HepG2 (cell line): ENCODE data around the gene KIF27. TPM values are rescaled to one million over a fixed set of nuclear protein-coding genes. Genes with fewer than 3 reads are reported as not detected.

Experiments used
- ATAC-seq: fragments of 200-7000 bp; cut with Tn5 transposase; 3 replicates; pipeline ENCODE4 v1.9.1; 2020; ENCODE audit warnings: mild to moderate bottlenecking, moderate library complexity
- BruUV-seq: library from RNA; stranded (reverse); fragments of 400-500 nt; replicated peaks from 2 replicates; lab custom pipeline; 2021; lab: Mats Ljungman, UMichigan
- CTCF ChIA-PET: fragments of 300-600 bp; formaldehyde crosslinking; extraction: SDS; loops from one replicate; lab custom pipeline; 2021; ENCODE audit warnings: low total read pairs, inconsistent platforms, low intra/inter-chr PET ratio; lab: Yijun Ruan, JAX
- POLR2A ChIA-PET: fragments of 350-600 bp; sonication (Branson Sonifier 250); formaldehyde crosslinking; loops from one replicate; lab custom pipeline; 2020; ENCODE audit warnings: antibody characterized with exemption, inconsistent platforms; lab: Yijun Ruan, JAX
- DNase-seq: peaks from one replicate; pipeline ENCODE4 v3.0.0-alpha.2; 2015; ENCODE audit warnings: low spot score
- FAIRE-seq: peaks from 3 replicates; lab custom pipeline; 2011; peaks lifted over from hg19 to GRCh38; lab: Jason Lieb, UNC
- H2AFZ ChIP-seq: one replicate; pipeline ENCODE4 v1.6.1; 2011; ENCODE audit warnings: low read length, inconsistent platforms
- H3K27ac ChIP-seq: fragments of 300-600 bp; 3 replicates; pipeline ENCODE4 v1.8.0; 2011; ENCODE audit warnings: mixed run types, mild to moderate bottlenecking, mixed read lengths, low read length, inconsistent platforms; ENCODE audit not compliant: insufficient read depth; ENCODE audit errors: extremely low read length
- H3K27me3 ChIP-seq, 2 experiments: fragments of 200-600 bp in 1 of 2; 2 replicates in 1 of 2; 3 replicates in 1 of 2; pipeline versions ENCODE4 v1.6.0 to v1.8.0; 2011; ENCODE audit warnings: low read length in 2 of 2, mild to moderate bottlenecking in 2 of 2, moderate library complexity in 2 of 2, inconsistent platforms in 1 of 2; ENCODE audit not compliant: insufficient read depth in 2 of 2, control insufficient read depth in 1 of 2
- H3K36me3 ChIP-seq, 2 experiments: fragments of 200-600 bp in 1 of 2; replicated peaks in 1 of 2; 2 replicates in 1 of 2; 3 replicates in 1 of 2; pipeline versions ENCODE4 v1.5.1 to v1.8.0; 2011; ENCODE audit warnings: low read length in 2 of 2, inconsistent platforms in 1 of 2; ENCODE audit not compliant: insufficient read depth in 2 of 2, control insufficient read depth in 1 of 2
- H3K4me1 ChIP-seq: 2 replicates; pipeline ENCODE4 v1.5.1; 2012; ENCODE audit warnings: low read length, inconsistent platforms; ENCODE audit not compliant: insufficient read depth
- H3K4me2 ChIP-seq: 2 replicates; pipeline ENCODE4 v1.6.0; 2011; ENCODE audit warnings: low read depth, low read length, inconsistent platforms
- H3K4me3 ChIP-seq, 3 experiments: fragments of 200-600 bp in 1 of 3; sonication (generic), shearing (Covaris generic) in 1 of 3; replicated peaks in 1 of 3; 2 replicates each; pipeline ENCODE4 v1.5.1; 2011 to 2016; ENCODE audit warnings: low read length in 3 of 3, inconsistent platforms in 2 of 3, low read depth in 2 of 3, mild to moderate bottlenecking in 2 of 3, control low read depth in 1 of 3, mixed read lengths in 1 of 3; ENCODE audit not compliant: insufficient read depth in 1 of 3
- H3K79me2 ChIP-seq: one replicate; pipeline ENCODE4 v1.6.1; 2011; ENCODE audit warnings: low read length, inconsistent platforms; ENCODE audit not compliant: insufficient read depth
- H3K9ac ChIP-seq: 2 replicates; pipeline ENCODE4 v1.6.0; 2011; ENCODE audit warnings: mild to moderate bottlenecking, low read depth, low read length, inconsistent platforms; ENCODE audit not compliant: insufficient read depth
- H3K9me3 ChIP-seq: 2 replicates; pipeline ENCODE4 v1.5.1; 2012; ENCODE audit warnings: mild to moderate bottlenecking, low read length
- H4K20me1 ChIP-seq: 2 replicates; pipeline ENCODE4 v1.6.0; 2011; ENCODE audit warnings: inconsistent platforms, mild to moderate bottlenecking, low read length, moderate library complexity; ENCODE audit not compliant: insufficient read depth
- ATF3 ChIP-seq: sonication (generic); formaldehyde crosslinking; IDR thresholded peaks from 2 replicates; pipeline ENCODE4 v1.4.0; 2020; ENCODE audit warnings: missing genetic modification reagents
- ATF4 ChIP-seq, 2 experiments: fragments of 450-650 bp in 1 of 2; sonication (generic) in 1 of 2; formaldehyde crosslinking; IDR thresholded peaks; 2 replicates each; pipeline versions ENCODE4 v1.5.0 to v1.8.0; 2020 to 2022; ENCODE audit warnings: mild to moderate bottlenecking in 1 of 2, missing genetic modification reagents in 1 of 2
- CEBPB ChIP-seq: IDR thresholded peaks from 2 replicates; pipeline ENCODE4 v1.6.1; 2011; ENCODE audit warnings: low read depth, low read length, improper control_type of control experiment, borderline replicate concordance
- CEBPG ChIP-seq: IDR thresholded peaks from 2 replicates; pipeline ENCODE4 v1.6.1; 2016
- EP300 ChIP-seq, 3 experiments: sonication (generic) in 1 of 3; formaldehyde crosslinking in 1 of 3; IDR thresholded peaks; 2 replicates each; pipeline versions ENCODE4 v1.5.1 to v1.6.1; 2011 to 2020; ENCODE audit warnings: low read depth in 2 of 3, low read length in 2 of 3, borderline replicate concordance in 1 of 3, improper control_type of control experiment in 1 of 3, mild to moderate bottlenecking in 1 of 3, missing genetic modification reagents in 1 of 3, moderate library complexity in 1 of 3
- FOSL2 ChIP-seq: sonication (generic); formaldehyde crosslinking; IDR thresholded peaks from 2 replicates; pipeline ENCODE4 v1.4.0; 2020; ENCODE audit warnings: missing genetic modification reagents
- GABPB1 ChIP-seq: IDR thresholded peaks from 2 replicates; pipeline ENCODE4 v1.6.1; 2016; ENCODE audit warnings: mild to moderate bottlenecking, missing genetic modification reagents, moderate library complexity, missing compliant biosample characterization
- GATAD2A ChIP-seq: IDR thresholded peaks from 2 replicates; pipeline ENCODE4 v1.6.1; 2016
- HHEX ChIP-seq: IDR thresholded peaks from 2 replicates; pipeline ENCODE4 v1.6.1; 2016; ENCODE audit warnings: control low read depth
- KDM1A ChIP-seq: IDR thresholded peaks from 2 replicates; pipeline ENCODE4 v1.6.1; 2016; ENCODE audit warnings: missing compliant biosample characterization
- RXRB ChIP-seq: IDR thresholded peaks from 2 replicates; pipeline ENCODE4 v1.6.1; 2016; ENCODE audit warnings: borderline replicate concordance, missing genetic modification reagents, missing compliant biosample characterization
- ZNF274 ChIP-seq: sonication (generic); formaldehyde crosslinking; IDR thresholded peaks from 2 replicates; pipeline ENCODE4 v1.5.1; 2020; ENCODE audit warnings: mild to moderate bottlenecking, missing genetic modification reagents
- WGBS: methylation state at CpG from one replicate; pipeline ENCODE4 v1.1.6; 2017; ENCODE audit warnings: low lambda C conversion rate; 5-methylcytosine and 5-hydroxymethylcytosine counted together
- in situ Hi-C: cut with HindIII; loops from 2 replicates; pipeline ENCODE4 v1.10.0; 2017; ENCODE audit warnings: low pct_unique_long_range_greater_than_20kb; ENCODE audit not compliant: extremely low pct_ligation_motif_present
- intact Hi-C: fragments of 100-400 bp; cut with micrococcal nuclease; formaldehyde crosslinking; loops from one replicate; pipeline ENCODE4 v1.10.0; 2022; ENCODE audit not compliant: unreplicated experiment
- polyA plus RNA-seq, 8 experiments: library from polyadenylated mRNA; depleted of rRNA in 3 of 8; stranded (reverse) in 7 of 8; unstranded in 1 of 8; fragments of >200 nt; fragmentation: Illumina TruSeq in 4 of 8; extraction: Trizol in 4 of 8; gene quantifications; 2 replicates each; pipeline versions ENCODE4 v1.2.1 to v1.2.3, GENCODE V29; 2011 to 2016; ENCODE audit warnings: low read depth in 4 of 8, missing spikeins in 1 of 8, mixed read lengths in 1 of 8; ENCODE audit not compliant: insufficient read depth in 1 of 8
- total RNA-seq, 5 experiments: library from RNA; depleted of rRNA; stranded (reverse); fragments of >200 nt; fragmentation: Illumina TruSeq; extraction: Trizol; gene quantifications; 2 replicates each; pipeline ENCODE4 v1.2.3, GENCODE V29; 2016; ENCODE audit warnings: low read depth in 1 of 5

The KIF27 gene
- total and polyA plus RNA-seq, 2 of the 13 experiments (the other 11 are each of a cell fraction or from before 2014, with no cell fraction given) = 0.95 to 4.1 TPM

- intact Hi-C loops = no loop called here
- ChIA-PET POLR2A (interaction anchor here (1.1 kb wide), 1 partner anchor 21 kb away, joined by 3 read pairs; a partner anchor contains a TSS), CTCF (no interaction called here)
- FAIRE-seq (no peak), DNase-seq (no peak), ATAC-seq (peak; percentile 26; the same call in 1 of the 3 replicates)
- Histone ChIP-seq H3K27me3 (no peaks in the 10 kb centered on the region), H2AFZ (no peak overlapping the region), H3K4me2 (no peak overlapping the region), H4K20me1 (no peaks in the 10 kb centered on the region), H3K79me2 (no peaks in the 10 kb centered on the region), H3K9ac (no peak overlapping the region), H3K36me3 (peaks cover 4 to 17% of the 10 kb centered on the region in 2 experiments; a peak in 4 of 5 replicates), H3K27ac (no peak overlapping the region), H3K9me3 (no peaks in the 10 kb centered on the region), H3K4me3 (no peak overlapping the region), H3K4me1 (peaks cover 18% of the 10 kb centered on the region)
- 83% methylated on average over 5 of the region's 5 CpGs for WGBS
- BruUV-seq = no TSS peak
- TF ChIP-seq CEBPB (peak; percentile 64; the same call in 1 of the 2 replicates), RXRB (CRISPR knock-in tag) (no peak)
- in situ Hi-C loops = loop anchor here (5.0 kb wide), 2 partner anchors 238 to 328 kb away; no protein-coding TSS in a partner anchor
Measured at GRCh38 chr9:83934569-83935275, 13.5 kb upstream of the KIF27 start.

GRCh38 chr9:83933790-83934189 lies 12.6 kb upstream of the KIF27 start:
- no peak for DNase-seq
- Histone ChIP-seq H3K4me3 (no peak overlapping the region), H4K20me1 (no peaks in the 10 kb centered on the region), H3K9ac (no peak overlapping the region), H3K9me3 (no peaks in the 10 kb centered on the region), H3K79me2 (no peaks in the 10 kb centered on the region), H3K27me3 (no peaks in the 10 kb centered on the region), H2AFZ (no peak overlapping the region), H3K27ac (no peak overlapping the region), H3K4me2 (no peak overlapping the region), H3K36me3 (peaks cover 2 to 9% of the 10 kb centered on the region in 2 experiments; a peak in 4 of 5 replicates), H3K4me1 (peaks cover 18% of the 10 kb centered on the region)
- intact Hi-C loops = no loop called here
- POLR2A ChIA-PET = interaction anchor here (1.0 to 1.4 kb wide), 4 partner anchors 9 to 47 kb away, joined by 3 to 4 read pairs (median 3); partner anchors contain the start of genes KIF27 and RMI1
- 47% methylated on average over 3 of the region's 3 CpGs for WGBS
- in situ Hi-C loops = no loop called here
- CTCF ChIA-PET = no interaction called here
- no peak for FAIRE-seq
- no peak for ATAC-seq
- TF ChIP-seq GABPB1 (CRISPR knock-in tag) = 0 out of 2 replicates have a peak, but pooled peaks have one; percentile 12
- TF ChIP-seq GATAD2A (CRISPR knock-in tag) = peak; percentile 49
- TF ChIP-seq ATF4 (CRISPR knock-in tag; IDR thresholded peaks at IDR 0.05) = peak in 1 of 2 experiments; percentile 84; a peak in 2 of 4 replicates
- no peak for TF ChIP-seq KDM1A (CRISPR knock-in tag)
- no peak for TF ChIP-seq HHEX
- no peak for TF ChIP-seq ZNF274 (CRISPR knock-in tag)
- 0 out of 2 replicates have a peak, but pooled peaks have one; percentile 26 for TF ChIP-seq ATF3 (CRISPR knock-in tag)
- peak; percentile 87 for TF ChIP-seq CEBPG (CRISPR knock-in tag)
- TF ChIP-seq FOSL2 = 0 out of 2 replicates have a peak, but pooled peaks have one; percentile 21
- TF ChIP-seq EP300 (IDR thresholded peaks at IDR 0.05; ENCODE audit: low read depth in 2 of 2, low read length in 2 of 2) = 0 out of 4 replicates have a peak, but pooled peaks of 1 of the 2 experiments have one; percentile 9
- no peak for TF ChIP-seq EP300 (CRISPR knock-in tag; IDR thresholded peaks at IDR 0.05; ENCODE audit: borderline replicate concordance)
- TF ChIP-seq CEBPB = peak; percentile 91
- BruUV-seq = no TSS peak
